A673 (cell line): ENCODE results near the gene LSM2.

Source experiments
- EZH2 ChIP-seq: fragments of 200-600 bp; sonication (generic); IDR thresholded peaks from 2 replicates; pipeline ENCODE4 v1.6.1; 2017; ENCODE audit warnings: borderline replicate concordance, low read depth, mild to moderate bottlenecking, mixed read lengths, antibody characterized with exemption, low read length; ENCODE audit not compliant: poor library complexity, severe bottlenecking
- TF ChIP-seq, protein P1 (sequence below): fragments of 300-800, 200-600 bp; sonication (generic); conservative IDR thresholded peaks from 2 replicates; pipeline ENCODE4 v1.5.1; 2017; ENCODE audit warnings: low read depth, mild to moderate bottlenecking, antibody characterized with exemption, low read length, moderate library complexity, mixed read lengths

DNA sequence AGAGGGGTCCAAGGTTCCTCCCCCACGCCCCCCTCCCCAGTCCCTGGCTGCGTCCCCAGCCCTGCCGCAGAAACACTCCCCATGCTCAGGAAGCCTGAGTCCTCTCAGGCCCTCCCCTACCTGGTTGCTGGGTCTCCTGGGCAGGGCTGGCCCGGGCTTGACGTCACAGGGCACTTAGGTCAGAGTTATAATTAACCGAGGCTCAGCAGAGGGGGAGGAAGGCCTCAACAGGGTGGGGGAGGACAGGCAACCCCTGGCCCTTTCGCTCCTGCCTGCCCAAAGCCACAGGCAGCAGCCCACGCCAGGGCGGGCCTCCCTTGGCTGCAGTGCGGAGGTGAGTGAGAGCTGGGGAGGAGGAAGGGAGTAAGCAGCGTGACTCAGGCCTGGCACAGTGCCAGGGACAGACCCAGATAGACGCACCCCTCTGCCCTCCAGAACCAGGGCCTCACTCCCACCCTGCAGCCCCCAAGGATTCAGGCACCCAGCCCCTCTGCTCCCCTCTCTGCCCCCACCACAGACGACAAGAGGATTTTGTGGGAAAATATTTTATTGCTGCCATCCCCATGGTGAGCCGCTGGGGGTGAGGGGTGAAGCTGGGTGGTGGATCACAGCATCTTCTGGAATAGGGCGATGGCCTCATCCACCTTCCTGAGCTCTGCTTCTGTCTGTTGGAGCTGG, 29.6 kb downstream of the LSM2 start, which contains the start of gene VWA7:
- TF ChIP-seq, protein P1, sequence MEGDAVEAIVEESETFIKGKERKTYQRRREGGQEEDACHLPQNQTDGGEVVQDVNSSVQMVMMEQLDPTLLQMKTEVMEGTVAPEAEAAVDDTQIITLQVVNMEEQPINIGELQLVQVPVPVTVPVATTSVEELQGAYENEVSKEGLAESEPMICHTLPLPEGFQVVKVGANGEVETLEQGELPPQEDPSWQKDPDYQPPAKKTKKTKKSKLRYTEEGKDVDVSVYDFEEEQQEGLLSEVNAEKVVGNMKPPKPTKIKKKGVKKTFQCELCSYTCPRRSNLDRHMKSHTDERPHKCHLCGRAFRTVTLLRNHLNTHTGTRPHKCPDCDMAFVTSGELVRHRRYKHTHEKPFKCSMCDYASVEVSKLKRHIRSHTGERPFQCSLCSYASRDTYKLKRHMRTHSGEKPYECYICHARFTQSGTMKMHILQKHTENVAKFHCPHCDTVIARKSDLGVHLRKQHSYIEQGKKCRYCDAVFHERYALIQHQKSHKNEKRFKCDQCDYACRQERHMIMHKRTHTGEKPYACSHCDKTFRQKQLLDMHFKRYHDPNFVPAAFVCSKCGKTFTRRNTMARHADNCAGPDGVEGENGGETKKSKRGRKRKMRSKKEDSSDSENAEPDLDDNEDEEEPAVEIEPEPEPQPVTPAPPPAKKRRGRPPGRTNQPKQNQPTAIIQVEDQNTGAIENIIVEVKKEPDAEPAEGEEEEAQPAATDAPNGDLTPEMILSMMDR = no peak
- no peak for TF ChIP-seq EZH2
